ENCODE results near the gene KCND2.
"Not testable (repeated sequence)": the region's sequence is repeated elsewhere in the genome, so short reads cannot be mapped to it uniquely, and the experiment has no call there.

Gene KCND2

DNA sequence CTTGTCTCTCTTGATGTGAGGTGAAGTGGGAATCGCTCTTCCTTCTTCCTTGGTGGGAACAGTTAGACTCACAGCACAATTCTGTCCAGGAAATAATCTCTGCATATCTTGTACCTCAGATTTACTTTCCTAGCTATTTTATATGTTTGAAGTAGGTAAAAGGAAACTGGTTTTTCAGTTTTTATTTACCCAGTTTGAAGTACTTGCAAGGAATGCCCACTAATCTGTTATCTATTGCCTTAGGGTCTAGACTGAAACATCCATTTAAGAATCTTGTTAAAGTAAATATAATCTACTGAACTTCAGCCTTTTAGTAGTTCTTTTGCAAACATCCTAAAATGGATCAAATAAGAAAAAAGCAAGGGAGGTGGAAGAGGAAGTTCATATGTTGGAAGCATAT is 229.8 kb downstream of the KCND2 start:
- no peak for DNase-seq

DNA sequence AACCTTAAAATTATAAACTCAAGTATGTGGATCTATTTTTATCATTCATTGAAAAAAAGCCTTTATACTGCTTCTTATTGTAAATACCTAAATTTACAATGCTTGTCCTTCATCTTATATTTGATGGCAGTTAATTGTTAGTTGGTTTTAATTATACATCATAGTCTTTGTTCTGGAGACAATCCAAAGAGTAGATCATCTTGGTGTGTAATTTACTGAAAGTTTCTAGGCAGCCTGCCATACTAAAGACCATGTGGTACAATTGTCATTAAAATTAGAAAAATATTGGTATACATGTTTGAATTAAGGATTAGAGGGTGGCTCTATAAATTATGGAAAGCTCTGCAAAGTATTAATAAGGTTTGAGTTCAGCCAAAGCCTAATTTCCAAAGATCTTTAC is 231.4 kb downstream of the KCND2 start:
- DNase-seq: no peak

DNA sequence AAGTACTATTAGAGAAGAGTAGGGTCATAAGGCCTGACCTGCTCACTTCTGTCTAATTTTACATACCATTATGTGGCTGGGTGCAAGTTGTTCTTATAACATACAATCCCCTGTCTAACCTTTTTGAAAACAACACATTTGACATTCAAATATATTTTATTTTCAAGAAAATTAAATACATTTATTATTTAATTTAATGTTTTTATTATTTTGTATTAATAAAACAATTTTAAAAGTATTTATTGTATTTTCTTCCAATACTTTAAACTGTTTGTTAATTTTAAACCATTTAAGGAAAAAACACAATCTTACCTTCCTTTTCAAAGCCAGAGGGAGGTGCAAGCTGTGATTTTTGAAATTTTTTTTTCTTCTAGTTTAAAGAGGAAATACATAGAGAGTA is 232.8 kb downstream of the KCND2 start:
- DNase-seq: no peak

DNA sequence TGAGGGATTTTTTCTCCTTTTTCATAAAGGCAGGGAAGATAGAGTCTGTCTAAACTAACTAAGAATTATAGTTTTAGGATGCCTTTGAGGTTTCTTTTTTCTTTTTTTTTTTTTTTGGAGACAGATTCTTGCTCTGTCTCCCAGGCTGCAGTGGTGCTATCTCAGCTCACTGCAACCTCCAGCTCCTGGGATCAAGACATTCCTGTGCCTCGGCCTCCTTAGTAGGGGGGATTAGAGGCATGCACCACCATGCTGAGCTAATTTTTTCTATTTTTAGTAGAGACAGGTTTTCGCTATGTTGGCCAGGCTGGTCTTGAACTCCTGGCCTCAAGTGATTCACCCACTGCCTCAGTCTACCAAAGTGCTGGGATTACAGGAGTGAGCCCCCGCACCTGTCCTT is 239.7 kb downstream of the KCND2 start:
- no peak for DNase-seq

DNA sequence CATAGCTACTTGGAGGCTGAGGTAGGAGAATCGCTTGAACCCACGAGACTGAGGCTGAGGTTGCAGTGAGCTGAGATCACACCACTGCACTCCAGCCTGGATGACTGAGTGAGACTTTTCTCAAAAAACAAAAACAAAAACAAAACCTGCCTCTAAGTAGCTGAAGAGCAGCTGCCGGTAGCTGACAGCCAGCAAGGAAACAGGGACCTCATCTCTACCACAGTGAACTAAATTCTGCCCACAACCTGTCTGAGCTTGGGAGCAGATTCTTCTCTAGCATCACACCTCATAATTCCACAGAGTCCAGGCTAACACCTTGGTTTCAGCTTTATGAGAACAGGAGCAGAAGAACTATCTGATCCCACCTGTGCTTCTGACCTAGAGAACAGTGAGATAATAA is 246.2 kb downstream of the KCND2 start:
- DNase-seq: no peak

GRCh38 chr7:120521761-120522737 is 249.1 kb downstream of the KCND2 start:
- no peak for DNase-seq

GRCh38 chr7:120523985-120524384 is 251.0 kb downstream of the KCND2 start:
- DNase-seq: no peak

GRCh38 chr7:120526902-120527509 is 254.0 kb downstream of the KCND2 start:
- no peak for DNase-seq

DNA sequence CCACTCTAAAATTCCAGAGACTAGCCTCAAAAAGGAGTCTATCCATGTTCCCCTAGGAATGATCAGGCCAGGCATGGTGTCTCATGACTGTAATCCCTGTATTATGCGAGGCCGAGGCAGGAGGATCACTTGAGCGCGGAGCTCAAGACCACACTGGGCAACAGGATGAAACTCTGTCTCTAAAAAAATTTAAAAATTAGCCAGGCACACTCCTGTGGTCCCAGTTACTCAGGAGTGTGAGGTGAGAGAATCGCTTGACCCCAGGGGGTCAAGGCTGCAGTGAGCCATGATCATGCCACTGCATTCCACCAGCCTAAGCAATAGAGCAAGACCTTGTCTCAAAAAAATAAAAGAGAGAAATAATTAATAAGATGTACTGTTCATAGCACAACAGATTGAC is 256.8 kb downstream of the KCND2 start:
- no peak for DNase-seq

DNA sequence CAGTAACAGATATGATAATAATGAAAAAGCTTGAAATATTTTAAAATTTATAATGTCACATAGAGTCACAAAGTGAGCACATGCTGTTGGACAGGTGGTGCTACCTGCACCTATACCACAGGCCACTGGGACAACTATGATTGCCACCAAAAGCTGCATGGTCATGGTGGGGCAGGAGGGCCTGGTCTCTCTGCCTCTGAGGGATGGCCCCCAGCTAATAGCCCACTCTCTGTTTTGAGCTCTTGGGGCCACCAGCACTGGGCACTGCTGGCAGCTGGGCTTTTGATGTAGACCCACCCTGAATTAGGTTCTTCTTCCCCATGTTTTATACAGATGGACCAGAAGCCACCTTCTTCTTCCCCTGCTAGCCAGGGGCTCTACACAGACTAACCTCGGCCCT is 265.4 kb downstream of the KCND2 start:
- DNase-seq: no peak

GRCh38 chr7:120539321-120539720 is 266.3 kb downstream of the KCND2 start:
- no peak for DNase-seq

GRCh38 chr7:120547605-120548004 is 274.6 kb downstream of the KCND2 start:
- DNase-seq: no peak

DNA sequence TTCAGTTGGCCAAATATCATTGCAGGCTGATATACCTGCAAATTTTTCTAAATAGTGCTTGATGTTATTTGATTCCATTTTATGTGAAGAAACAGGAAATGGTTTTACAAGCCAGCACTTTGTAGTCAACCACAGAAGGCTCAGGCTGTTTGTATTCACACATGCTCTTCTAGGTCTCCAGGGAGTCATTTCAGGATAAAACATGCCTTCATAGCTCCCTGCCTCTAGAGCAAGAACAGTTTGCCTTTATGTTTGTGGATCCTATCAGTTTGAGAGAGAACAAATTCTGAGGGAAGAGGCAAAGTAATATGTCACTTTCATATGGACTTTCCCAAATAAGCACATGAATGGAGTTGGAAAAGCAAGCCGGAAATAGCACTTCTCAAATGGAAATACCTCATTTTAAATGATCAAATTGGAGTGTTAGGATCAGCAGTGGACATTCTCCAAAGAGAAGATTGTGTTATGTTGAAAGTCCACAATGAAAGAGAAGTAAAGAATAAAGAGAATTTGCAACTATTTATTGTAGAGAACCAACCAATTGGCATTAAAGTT is 277.6 kb downstream of the KCND2 start:
- DNase-seq: no peak

- no peak for DNase-seq
These were observed 280.5 kb downstream of the KCND2 start for GRCh38 chr7:120553491-120553890.

DNA sequence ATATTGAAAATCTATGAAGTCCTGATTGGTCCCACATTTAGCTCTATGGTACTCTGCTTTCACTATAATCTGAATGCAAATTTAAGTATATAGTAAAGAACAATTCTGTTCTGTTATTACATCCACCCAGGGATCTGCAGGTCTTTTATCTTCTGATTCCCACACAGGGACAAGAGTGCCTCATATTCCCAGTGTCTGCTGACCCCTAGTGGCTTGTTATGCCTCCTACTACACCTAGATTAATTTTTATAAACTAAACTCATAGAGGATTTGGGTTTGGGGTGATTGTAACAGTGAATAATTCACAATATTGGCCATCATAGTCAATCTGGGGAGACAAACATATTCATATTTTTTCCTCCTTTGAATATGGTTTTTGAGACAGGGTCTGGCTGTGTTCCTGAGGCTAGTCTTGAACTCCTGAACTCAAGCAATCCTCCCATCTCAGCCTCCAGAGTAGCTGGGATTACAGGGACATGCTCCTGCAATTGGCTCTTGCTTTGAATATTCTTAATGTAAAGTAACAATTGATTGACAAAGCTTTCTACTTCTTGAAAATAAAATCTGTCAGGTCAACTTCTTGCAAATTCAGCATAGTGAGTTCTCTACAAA is 282.1 kb downstream of the KCND2 start:
- DNase-seq: no peak

GRCh38 chr7:120564145-120564544 is 291.2 kb downstream of the KCND2 start:
- no peak for DNase-seq

GRCh38 chr7:120567204-120567603 is 294.2 kb downstream of the KCND2 start:
- DNase-seq: no peak

DNA sequence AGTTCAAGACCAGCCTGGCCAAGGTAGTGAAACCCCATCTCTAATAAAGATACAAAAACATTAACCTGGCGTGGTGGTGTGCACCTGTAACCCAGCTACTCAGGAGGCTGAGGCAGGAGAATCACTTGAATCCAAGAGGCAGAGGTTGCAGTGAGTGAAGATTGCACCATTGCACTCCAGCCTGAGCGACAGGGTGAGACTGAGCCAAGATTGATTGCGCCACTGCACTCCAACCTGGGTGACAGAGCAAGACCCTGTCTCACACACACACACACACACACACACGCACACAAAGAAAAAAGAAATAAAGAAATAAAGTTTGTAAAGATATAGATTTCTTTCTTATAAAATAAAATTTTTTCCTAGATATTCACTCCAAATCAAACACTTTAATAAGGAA is 305.7 kb downstream of the KCND2 start:
- DNase-seq: not testable (repeated sequence)

DNA sequence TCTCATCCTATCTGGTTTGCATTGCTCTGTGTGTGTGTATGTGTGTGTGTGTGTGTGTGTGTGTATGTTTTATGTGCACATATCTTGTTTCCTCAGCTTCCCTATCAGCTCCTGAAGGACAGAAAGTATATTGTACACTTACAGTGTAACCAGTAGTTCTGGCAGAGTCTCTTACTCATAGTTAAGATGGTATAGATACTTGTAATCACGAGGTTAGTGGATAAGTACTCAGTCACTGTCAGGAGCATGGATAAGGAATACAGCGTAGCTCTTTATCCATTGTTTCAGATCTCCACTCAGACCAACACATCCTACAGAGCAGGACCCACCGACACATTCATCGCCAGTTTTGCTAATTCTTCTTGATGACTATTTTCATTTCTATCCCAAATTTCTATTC is 309.9 kb downstream of the KCND2 start:
- DNase-seq: no peak

DNA sequence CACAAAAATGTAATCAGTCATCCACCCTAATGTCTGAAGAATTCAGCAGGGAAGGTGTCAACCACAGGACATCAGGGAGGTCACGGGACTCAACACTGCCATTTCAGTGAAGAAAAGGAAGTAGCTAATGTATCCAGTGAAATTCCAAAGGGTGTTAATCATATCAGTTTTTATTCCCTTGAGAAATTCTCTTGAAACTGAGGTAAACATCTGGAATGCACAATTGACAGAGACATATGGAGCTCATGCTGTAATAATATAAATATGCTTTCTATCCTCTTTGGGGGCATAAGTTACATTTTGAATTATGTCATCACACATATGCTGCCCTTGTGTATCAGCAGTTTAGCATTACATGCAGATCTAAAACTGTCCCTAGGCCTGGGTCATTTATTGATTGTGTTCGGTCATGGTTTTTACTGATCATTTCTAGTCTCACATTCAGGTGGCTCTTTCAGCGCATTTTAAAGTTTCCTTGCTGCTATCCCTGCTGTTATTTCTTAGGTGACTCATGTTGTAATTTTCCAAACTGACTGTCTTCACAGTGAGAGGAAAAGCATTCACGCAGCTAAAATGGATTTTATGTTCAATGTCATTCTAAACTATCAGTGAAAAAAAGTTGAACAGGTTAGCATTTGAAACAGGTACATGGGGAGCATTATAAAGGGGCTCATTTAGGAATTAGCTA is 311.1 kb downstream of the KCND2 start:
- no peak for DNase-seq

DNA sequence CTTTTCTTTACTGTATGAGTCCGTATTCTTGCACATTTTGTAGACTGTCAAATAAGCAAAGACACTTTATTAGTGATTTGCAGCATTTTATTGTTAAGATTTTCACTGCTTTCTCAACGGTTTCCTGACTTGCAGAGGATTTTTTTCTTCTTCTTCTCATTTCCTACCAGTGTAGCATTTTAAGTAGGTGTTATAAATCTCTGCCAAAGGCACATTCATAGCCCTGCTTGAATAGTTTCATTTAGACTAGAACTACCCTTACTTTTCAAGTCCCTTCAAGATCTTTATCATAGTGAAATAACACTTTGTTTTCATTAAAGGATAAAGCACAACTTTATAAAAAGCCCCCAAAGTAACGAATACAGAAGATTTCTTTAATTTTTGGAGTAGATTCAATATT is 313.6 kb downstream of the KCND2 start:
- no peak for DNase-seq

- DNase-seq: no peak
These were observed 314.3 kb downstream of the KCND2 start for GRCh38 chr7:120587243-120587642.

DNA sequence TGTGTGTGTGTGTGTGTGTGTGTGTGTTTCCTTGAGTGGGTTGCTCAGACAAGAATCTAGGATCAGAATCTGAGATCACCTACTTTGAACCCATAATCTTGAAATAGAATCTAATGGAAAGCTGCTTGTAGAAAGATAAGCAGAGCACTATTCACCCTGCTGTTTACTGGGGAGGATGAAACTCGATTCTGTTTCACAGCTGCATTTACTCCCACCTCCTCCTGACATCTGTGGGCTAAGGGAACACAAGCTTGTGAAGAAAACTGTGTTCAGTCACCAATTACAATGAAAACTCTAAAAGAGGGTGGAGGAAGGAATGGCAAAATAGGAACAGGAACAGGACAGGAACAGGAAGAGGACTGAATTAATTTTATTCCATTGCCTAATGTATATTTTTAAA is 315.4 kb downstream of the KCND2 start:
- no peak for DNase-seq

Data from stimulated activated CD4-positive, alpha-beta T cell treated with anti-CD3 and anti-CD28 coated beads, Interleukin-4, amount 100 ng/mL, for 24 hours (primary cell).